ENCODE measurements around the gene LRMDA. TPM values are rescaled to one million over a fixed set of nuclear protein-coding genes. Genes with fewer than 3 reads are reported as not detected.
"Not testable (repeated sequence)": the region's sequence is repeated elsewhere in the genome, so short reads cannot be mapped to it uniquely, and the experiment has no call there.

The LRMDA gene
- total and polyA plus RNA-seq, 12 donors, result 30.7 to 132 (median 78.1) TPM

GRCh38 chr10:76523791-76524351, 1092.4 kb downstream of the LRMDA start:
- DNase-seq, result no peak
- Histone ChIP-seq H3K4me3 (no peak overlapping the region), H3K36me3 (replicated peaks in 1 of 2) (no peaks in the 10 kb centered on the region), H3K4me1 (replicated peaks in 1 of 2) (no peaks in the 10 kb centered on the region), H3K9me3 (replicated peaks in 1 of 3) (no peaks in the 10 kb centered on the region), H3K27me3 (no peaks in the 10 kb centered on the region), H3K27ac (no peak overlapping the region)
- 84 to 91% (median 87%) methylated on average over 12 of the region's 12 CpGs for WGBS, 4 donors
- intact Hi-C loops (cut with DNase I), result no loop called here
- no peak for TF ChIP-seq CTCF (IDR thresholded peaks at IDR 0.05)
- TF ChIP-seq POLR2A (IDR thresholded peaks at IDR 0.05), result no peak

- H3K4me3 ChIP-seq; intact Hi-C loops (cut with DNase I); H3K27ac ChIP-seq; H3K9me3 ChIP-seq (replicated peaks in 1 of 3); H3K36me3 ChIP-seq (replicated peaks in 1 of 2); H3K4me1 ChIP-seq (replicated peaks in 1 of 2); H3K27me3 ChIP-seq; DNase-seq: not testable (repeated sequence)
- 95 to 99% (median 96%) methylated on average over 4 of the region's 4 CpGs for WGBS, 4 donors
Measured at GRCh38 chr10:76526833-76527232, 1095.4 kb downstream of the LRMDA start.

GRCh38 chr10:76540331-76540730, 1108.9 kb downstream of the LRMDA start:
- Histone ChIP-seq H3K9me3 (replicated peaks in 1 of 3) (no peaks in the 10 kb centered on the region), H3K4me1 (replicated peaks in 1 of 2) (no peaks in the 10 kb centered on the region), H3K27me3 (no peaks in the 10 kb centered on the region), H3K36me3 (replicated peaks in 1 of 2) (no peaks in the 10 kb centered on the region), H3K4me3 (no peak overlapping the region), H3K27ac (no peak overlapping the region)
- intact Hi-C loops (cut with DNase I), result loop anchor here in 1 of 2 donors (10.0 kb wide), 1 partner anchor 1146 kb away; no protein-coding TSS in a partner anchor
- DNase-seq, result no peak
- 77 to 87% (median 83%) methylated on average over 5 of the region's 5 CpGs for WGBS, 4 donors
- TF ChIP-seq CTCF (IDR thresholded peaks at IDR 0.05) (no peak), POLR2A (IDR thresholded peaks at IDR 0.05) (no peak)

GRCh38 chr10:76540786-76541185, 1109.4 kb downstream of the LRMDA start:
- H3K9me3 ChIP-seq (replicated peaks in 1 of 3), result no peaks in the 10 kb centered on the region
- no peak overlapping the region for H3K4me3 ChIP-seq
- H3K4me1 ChIP-seq (replicated peaks in 1 of 2), result no peaks in the 10 kb centered on the region
- intact Hi-C loops (cut with DNase I), result loop anchor here in 1 of 2 donors (10.0 kb wide), 1 partner anchor 1146 kb away; no protein-coding TSS in a partner anchor
- H3K36me3 ChIP-seq (replicated peaks in 1 of 2), result no peaks in the 10 kb centered on the region
- TF ChIP-seq POLR2A (IDR thresholded peaks at IDR 0.05) (no peak), CTCF (IDR thresholded peaks at IDR 0.05) (no peak)
- DNase-seq, result no peak
- no peaks in the 10 kb centered on the region for H3K27me3 ChIP-seq
- 90 to 96% (median 93%) methylated on average over 3 of the region's 3 CpGs for WGBS, 4 donors
- H3K27ac ChIP-seq, result no peak overlapping the region

- no peak overlapping the region for H3K4me3 ChIP-seq
- H3K4me1 ChIP-seq (replicated peaks in 1 of 2), result no peaks in the 10 kb centered on the region
- TF ChIP-seq POLR2A (IDR thresholded peaks at IDR 0.05), result no peak
- TF ChIP-seq CTCF (IDR thresholded peaks at IDR 0.05), result no peak
- H3K27ac ChIP-seq, result no peak overlapping the region
- H3K9me3 ChIP-seq (replicated peaks in 1 of 3), result no peaks in the 10 kb centered on the region
- 77 to 99% (median 90%) methylated on average over 5 of the region's 5 CpGs for WGBS, 4 donors
- no peaks in the 10 kb centered on the region for H3K27me3 ChIP-seq
- intact Hi-C loops (cut with DNase I), result loop anchor here in 1 of 2 donors (10.0 kb wide), 1 partner anchor 1147 kb away; no protein-coding TSS in a partner anchor
- no peaks in the 10 kb centered on the region for H3K36me3 ChIP-seq (replicated peaks in 1 of 2)
- no peak for DNase-seq
Measured at GRCh38 chr10:76541852-76542251, 1110.4 kb downstream of the LRMDA start.

Data from adrenal gland (tissue), 12 donors.